Stomach (tissue), 4 donors: ENCODE data around the gene PRKG1.

ENCODE experiments used
- POLR2A ChIP-seq, 4 donors: fragments of 450-650 bp; IDR thresholded peaks; one replicate each; pipeline ENCODE4 v1.6.1; 2016; ENCODE audit warnings: antibody characterized with exemption in 4 of 4, control low read depth in 2 of 4, mild to moderate bottlenecking in 1 of 4, moderate library complexity in 1 of 4
- POLR2AphosphoS5 ChIP-seq, 3 donors: sonication (generic); formaldehyde crosslinking; IDR thresholded peaks; one replicate each; pipeline ENCODE4 v1.6.1; 2016; ENCODE audit warnings: antibody characterized with exemption in 3 of 3
- TF ChIP-seq, protein P1 (sequence below), 7 experiments: fragments of 450-650 bp in 4 of 7; fragments of 200-600 bp in 3 of 7; sonication (generic) in 3 of 7; IDR thresholded peaks; one replicate each; pipeline ENCODE4 v1.5.1; 2016 to 2019; ENCODE audit warnings: antibody characterized with exemption in 7 of 7, control low read depth in 2 of 7, mild to moderate bottlenecking in 1 of 7

DNA sequence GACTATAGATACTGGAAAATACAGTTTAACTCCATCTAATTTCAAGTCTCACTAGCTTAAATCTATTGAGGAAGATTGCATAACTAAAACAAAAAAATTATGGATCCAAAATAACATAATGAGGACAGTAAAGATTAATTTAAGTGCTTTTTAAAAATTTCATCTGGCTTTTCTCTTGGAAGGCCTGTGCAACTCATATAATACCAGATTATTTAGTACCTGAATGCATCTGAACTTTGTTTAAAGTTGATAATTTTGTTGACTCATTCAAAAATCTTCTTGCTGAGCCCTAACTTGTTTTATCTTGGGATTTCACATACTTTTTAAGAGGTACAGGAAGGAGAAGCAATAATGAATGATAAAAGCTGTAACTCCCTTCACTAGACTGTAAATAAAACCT lies 478.6 kb downstream of the PRKG1 start:
- TF ChIP-seq POLR2AphosphoS5 (IDR thresholded peaks at IDR 0.05) (no peak), POLR2A (IDR thresholded peaks at IDR 0.05) (no peak)
- TF ChIP-seq, protein P1, sequence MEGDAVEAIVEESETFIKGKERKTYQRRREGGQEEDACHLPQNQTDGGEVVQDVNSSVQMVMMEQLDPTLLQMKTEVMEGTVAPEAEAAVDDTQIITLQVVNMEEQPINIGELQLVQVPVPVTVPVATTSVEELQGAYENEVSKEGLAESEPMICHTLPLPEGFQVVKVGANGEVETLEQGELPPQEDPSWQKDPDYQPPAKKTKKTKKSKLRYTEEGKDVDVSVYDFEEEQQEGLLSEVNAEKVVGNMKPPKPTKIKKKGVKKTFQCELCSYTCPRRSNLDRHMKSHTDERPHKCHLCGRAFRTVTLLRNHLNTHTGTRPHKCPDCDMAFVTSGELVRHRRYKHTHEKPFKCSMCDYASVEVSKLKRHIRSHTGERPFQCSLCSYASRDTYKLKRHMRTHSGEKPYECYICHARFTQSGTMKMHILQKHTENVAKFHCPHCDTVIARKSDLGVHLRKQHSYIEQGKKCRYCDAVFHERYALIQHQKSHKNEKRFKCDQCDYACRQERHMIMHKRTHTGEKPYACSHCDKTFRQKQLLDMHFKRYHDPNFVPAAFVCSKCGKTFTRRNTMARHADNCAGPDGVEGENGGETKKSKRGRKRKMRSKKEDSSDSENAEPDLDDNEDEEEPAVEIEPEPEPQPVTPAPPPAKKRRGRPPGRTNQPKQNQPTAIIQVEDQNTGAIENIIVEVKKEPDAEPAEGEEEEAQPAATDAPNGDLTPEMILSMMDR (IDR thresholded peaks at IDR 0.05), result no peak
